GM13976 (cell line): ENCODE results near the gene SLC39A8.

Source experiments
- DNase-seq: peaks from one replicate; pipeline ENCODE4 v3.0.0; 2012; ENCODE audit warnings: low spot score
- in situ Hi-C: fragments of 300-500 bp; cut with MboI; formaldehyde crosslinking; loops from one replicate; pipeline ENCODE4 v1.12.0; 2022; ENCODE audit warnings: low sequenced_read_pairs, mixed read lengths, inconsistent platforms; ENCODE audit not compliant: unreplicated experiment
- TF ChIP-seq, protein P1 (sequence below): IDR thresholded peaks from 2 replicates; pipeline ENCODE4 v1.5.1; 2012; ENCODE audit warnings: borderline replicate concordance, mild to moderate bottlenecking; ENCODE audit not compliant: insufficient read depth; ENCODE audit errors: extremely low read depth, missing control alignments, control extremely low read depth

Gene SLC39A8

GRCh38 chr4:102328045-102328444 lies 17.2 kb downstream of the SLC39A8 start:
- TF ChIP-seq, protein P1, sequence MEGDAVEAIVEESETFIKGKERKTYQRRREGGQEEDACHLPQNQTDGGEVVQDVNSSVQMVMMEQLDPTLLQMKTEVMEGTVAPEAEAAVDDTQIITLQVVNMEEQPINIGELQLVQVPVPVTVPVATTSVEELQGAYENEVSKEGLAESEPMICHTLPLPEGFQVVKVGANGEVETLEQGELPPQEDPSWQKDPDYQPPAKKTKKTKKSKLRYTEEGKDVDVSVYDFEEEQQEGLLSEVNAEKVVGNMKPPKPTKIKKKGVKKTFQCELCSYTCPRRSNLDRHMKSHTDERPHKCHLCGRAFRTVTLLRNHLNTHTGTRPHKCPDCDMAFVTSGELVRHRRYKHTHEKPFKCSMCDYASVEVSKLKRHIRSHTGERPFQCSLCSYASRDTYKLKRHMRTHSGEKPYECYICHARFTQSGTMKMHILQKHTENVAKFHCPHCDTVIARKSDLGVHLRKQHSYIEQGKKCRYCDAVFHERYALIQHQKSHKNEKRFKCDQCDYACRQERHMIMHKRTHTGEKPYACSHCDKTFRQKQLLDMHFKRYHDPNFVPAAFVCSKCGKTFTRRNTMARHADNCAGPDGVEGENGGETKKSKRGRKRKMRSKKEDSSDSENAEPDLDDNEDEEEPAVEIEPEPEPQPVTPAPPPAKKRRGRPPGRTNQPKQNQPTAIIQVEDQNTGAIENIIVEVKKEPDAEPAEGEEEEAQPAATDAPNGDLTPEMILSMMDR: no peak
- no peak for DNase-seq
- in situ Hi-C loops: no loop called here

DNA sequence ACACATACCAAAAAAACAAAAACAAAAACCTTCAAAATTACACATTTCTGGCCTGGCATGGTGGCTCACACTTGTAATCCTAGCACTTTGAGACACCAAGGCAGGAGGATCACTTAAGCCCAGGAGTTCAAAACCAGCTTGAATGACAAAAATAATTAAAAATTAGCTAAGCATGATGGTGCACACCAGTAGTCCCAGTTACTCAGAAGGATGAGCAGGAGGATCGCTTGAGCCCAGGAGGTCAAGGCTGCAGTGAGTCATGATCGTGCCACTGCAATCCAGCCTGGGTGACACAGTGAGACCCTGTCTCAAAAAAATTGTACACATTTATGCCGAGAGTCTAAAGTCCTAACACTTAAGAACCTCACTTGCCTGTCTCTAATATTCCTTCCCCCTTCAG lies 18.3 kb downstream of the SLC39A8 start:
- in situ Hi-C loops: no loop called here
- TF ChIP-seq, protein P1: no peak
- no peak for DNase-seq

DNA sequence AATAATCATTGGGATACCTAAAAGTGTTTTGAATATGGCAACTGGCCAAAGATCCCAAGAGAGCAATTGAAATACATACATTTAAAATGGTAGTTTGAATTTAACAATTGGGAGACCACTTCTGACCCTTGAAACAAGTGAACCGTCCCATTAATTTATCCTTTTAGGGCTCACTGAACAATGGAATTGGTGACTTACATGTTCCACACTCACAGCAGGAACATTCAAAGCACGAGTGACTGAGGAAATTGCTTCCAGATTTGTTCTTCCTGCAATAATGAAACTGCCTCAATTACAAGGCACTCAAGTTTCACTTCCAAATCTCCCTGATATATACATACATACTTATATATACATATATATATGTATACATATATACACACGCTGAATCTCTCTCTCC lies 20.6 kb downstream of the SLC39A8 start:
- no peak for DNase-seq
- TF ChIP-seq, protein P1: no peak
- in situ Hi-C loops: no loop called here

- DNase-seq: no peak
- TF ChIP-seq, protein P1: no peak
- in situ Hi-C loops: no loop called here
Observed at GRCh38 chr4:102322736-102323135, 22.5 kb downstream of the SLC39A8 start.

- TF ChIP-seq, protein P1: no peak
- DNase-seq: peak; percentile 49
- in situ Hi-C loops: no loop called here
Observed at GRCh38 chr4:102321260-102321995, 23.9 kb downstream of the SLC39A8 start.

DNA sequence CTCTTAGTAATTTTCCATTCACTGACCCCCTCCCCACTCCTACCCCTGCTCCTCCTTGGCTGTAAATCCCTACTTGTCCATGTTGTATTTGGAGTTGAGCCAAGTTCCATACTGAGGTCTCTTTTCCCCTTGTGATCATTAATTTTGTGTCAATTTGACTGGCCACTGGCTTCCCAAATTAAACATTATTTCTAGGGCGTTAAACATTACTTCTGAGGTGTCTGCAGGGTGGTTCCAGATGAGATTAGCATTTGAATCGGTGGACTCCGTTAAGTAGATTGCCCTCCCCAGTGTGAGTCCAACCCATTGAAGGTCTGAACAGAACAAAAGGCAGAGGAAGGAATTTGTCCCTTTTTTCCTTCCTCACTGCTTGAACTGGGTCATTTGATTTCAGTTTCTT lies 25.7 kb downstream of the SLC39A8 start:
- TF ChIP-seq, protein P1: no peak
- in situ Hi-C loops: no loop called here
- no peak for DNase-seq

DNA sequence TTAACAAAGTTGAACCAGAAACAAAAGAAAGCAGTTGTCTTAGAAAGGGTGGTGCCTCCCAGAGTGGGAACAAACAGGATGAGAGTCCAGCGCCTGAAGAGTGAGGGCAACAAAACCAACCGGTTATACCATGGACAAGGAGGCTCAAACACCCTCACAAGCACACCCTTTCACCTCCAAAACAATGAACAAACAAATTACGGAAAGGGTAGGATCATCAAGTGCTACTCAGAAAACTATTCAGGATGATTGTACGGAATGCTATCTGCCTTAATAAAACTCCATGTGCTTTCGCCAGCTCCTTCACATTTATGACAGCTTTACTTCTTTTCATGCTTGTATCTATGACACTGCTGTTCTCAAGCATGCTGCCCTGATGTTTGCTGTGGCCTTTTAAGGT lies 26.8 kb downstream of the SLC39A8 start:
- in situ Hi-C loops: no loop called here
- TF ChIP-seq, protein P1: no peak
- no peak for DNase-seq
